WI38 (cell line): Measurements from ENCODE around the gene PDE4B.

Experiments
- H3K4me3 ChIP-seq: 2 replicates; pipeline ENCODE4 v1.5.1; 2011; ENCODE audit warnings: low read depth, mild to moderate bottlenecking, control low read depth, low read length
- TF ChIP-seq, protein P1 (sequence below): IDR thresholded peaks from 2 replicates; pipeline ENCODE4 v1.5.1; 2012; ENCODE audit warnings: low read depth, mild to moderate bottlenecking, control low read depth, low read length

PDE4B gene

DNA sequence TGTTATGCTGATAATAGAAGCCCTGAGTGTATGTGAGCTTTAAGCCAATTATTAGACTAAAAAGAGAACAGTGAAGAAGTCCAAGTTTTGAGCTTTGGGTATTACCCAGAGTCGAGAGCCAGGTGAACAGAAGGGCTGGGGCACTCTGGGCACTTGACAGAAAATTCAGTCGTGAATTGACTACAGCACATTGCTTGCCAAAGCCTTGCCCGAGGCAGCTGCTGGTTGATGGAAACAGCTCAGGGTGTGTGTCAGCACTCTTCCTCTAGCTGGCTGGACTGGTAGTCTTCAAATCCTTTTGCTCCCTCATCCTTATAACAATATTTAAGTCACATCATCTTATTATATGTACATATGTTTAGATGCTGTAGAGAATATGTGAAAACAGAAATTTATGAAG, 21.3 kb downstream of the PDE4B start:
- H3K4me3 ChIP-seq: no peak overlapping the region
- TF ChIP-seq, protein P1, sequence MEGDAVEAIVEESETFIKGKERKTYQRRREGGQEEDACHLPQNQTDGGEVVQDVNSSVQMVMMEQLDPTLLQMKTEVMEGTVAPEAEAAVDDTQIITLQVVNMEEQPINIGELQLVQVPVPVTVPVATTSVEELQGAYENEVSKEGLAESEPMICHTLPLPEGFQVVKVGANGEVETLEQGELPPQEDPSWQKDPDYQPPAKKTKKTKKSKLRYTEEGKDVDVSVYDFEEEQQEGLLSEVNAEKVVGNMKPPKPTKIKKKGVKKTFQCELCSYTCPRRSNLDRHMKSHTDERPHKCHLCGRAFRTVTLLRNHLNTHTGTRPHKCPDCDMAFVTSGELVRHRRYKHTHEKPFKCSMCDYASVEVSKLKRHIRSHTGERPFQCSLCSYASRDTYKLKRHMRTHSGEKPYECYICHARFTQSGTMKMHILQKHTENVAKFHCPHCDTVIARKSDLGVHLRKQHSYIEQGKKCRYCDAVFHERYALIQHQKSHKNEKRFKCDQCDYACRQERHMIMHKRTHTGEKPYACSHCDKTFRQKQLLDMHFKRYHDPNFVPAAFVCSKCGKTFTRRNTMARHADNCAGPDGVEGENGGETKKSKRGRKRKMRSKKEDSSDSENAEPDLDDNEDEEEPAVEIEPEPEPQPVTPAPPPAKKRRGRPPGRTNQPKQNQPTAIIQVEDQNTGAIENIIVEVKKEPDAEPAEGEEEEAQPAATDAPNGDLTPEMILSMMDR: no peak

DNA sequence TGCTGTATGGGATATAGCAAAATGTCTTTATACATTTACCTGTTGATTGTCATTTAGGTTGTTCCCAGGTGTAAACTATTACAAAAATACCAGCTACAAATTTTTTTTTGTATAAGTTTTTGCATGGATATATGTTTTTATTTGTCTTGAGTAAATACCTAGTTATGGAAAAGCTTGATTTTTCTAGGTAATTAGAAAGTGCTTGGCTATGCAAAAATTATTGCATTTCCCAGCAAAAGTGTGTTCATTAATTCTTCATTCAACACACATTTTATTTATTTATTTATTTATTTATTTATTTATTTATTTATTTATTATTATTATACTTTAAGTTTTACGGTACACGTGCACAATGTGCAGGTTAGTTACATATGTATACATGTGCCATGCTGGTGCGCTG, 22.1 kb downstream of the PDE4B start:
- TF ChIP-seq, protein P1: no peak
- no peak overlapping the region for H3K4me3 ChIP-seq

DNA sequence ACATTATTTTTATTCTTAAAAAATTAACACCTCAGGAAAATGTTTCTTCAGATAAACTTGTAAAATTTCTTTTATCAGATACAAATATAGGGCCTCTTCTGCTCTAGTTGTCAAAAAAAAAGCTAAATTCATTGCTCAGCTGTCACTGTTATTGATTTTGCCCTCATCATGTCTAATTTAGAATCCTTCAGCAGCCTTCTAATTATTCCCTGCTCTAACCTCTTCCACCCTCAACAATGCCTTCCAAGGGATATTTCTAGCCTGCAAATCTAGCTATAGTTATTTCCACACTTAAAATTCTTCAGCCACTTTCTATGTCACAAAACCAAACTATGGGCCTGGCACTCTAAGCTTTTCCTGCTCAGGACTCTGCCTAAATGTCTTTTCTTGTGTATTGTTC, 25.2 kb downstream of the PDE4B start:
- TF ChIP-seq, protein P1: no peak
- H3K4me3 ChIP-seq: no peak overlapping the region

DNA sequence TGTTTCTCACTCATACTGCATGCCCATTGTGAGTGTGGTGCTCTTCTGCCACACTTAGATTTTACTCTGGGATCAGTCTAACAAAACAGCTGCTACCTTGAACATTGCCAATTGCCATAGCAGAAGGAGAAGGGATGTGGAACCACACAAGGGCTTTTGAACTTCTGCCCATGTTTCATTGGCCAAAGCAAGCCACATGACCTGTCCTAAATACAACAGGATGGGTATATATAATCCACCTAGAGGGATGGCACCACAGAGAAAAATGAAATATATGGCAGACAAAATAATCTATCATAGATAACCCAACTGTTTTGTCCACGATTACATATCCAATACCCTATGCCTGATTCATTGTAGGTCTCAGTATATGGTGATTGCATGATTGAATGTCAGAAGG, 26.3 kb downstream of the PDE4B start:
- no peak overlapping the region for H3K4me3 ChIP-seq
- TF ChIP-seq, protein P1: no peak

DNA sequence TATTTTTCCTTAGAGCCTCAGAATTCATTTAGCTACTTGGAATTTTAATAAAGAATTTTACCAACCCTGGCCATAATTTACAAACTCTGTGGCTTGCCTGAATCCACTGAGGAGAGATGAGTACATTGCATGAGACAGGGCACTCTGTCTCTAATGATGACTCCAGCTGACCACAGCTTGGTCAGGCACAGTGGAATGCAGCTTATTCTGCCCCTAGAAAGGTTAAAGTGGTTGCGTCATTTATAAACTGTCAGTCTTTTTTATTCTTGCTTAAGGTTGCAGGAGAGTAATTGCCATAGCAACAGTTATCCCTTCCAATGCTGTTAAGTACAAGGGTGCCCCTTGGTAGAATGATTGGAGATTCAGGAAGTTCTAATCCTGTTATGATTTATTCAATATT, 28.3 kb downstream of the PDE4B start:
- TF ChIP-seq, protein P1: no peak
- H3K4me3 ChIP-seq: no peak overlapping the region

DNA sequence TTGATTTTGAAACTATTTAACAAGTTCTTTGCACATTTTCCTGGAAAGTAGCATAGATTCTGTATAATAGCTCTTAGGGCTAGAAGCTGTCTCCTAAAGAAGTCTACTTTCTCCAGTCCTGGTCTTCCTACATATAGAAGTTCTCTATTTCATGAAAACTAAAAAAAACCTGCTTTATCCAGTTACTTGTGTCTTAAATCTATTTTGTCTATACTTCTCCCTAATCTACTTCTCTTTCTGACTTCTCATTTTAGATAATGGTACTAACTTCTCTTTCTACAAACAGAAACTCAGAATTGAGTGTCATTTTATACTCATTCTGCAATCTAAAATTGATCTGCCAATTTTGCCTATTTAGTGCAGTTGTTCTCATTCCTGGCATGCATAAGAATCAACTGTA, 28.7 kb downstream of the PDE4B start:
- no peak overlapping the region for H3K4me3 ChIP-seq
- TF ChIP-seq, protein P1: no peak

DNA sequence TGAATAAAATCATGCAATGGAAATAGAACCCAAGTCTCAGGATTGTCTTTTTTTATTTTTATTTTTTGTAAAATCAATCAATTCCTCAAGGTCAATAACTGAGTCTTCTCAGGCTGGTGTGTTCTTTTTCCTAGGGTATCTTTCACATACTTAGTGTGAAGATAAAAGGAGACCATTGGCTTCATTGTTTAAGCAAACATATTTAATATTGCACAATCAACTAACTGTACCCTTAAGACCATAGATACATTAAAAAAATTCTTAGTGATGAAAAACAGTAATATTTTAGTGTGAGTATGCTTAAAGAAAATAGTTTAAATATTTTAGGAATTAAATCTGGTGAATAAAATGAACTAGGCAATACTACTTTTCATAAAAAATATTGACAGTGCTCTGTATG, 31.4 kb downstream of the PDE4B start:
- no peak overlapping the region for H3K4me3 ChIP-seq
- TF ChIP-seq, protein P1: no peak
